Neural cell (in vitro differentiated cells): ENCODE measurements around the gene SCN7A.

Experiments used
- CTCF ChIP-seq: fragments of 450-650 bp; IDR thresholded peaks from 2 replicates; pipeline ENCODE4 v1.5.1; 2014; ENCODE audit warnings: antibody characterized with exemption, mild to moderate bottlenecking, moderate library complexity; ENCODE audit not compliant: poor library complexity, severe bottlenecking
- EP300 ChIP-seq: fragments of 450-650 bp; conservative IDR thresholded peaks from 2 replicates; pipeline ENCODE4 v1.6.1; 2014; ENCODE audit warnings: antibody characterized with exemption, mild to moderate bottlenecking, moderate library complexity; ENCODE audit not compliant: poor library complexity, severe bottlenecking
- EZH2 ChIP-seq: fragments of 200-600, 300-800 bp; shearing (Covaris generic), sonication (generic); IDR thresholded peaks from 2 replicates; pipeline ENCODE4 v1.6.1; 2014; ENCODE audit warnings: antibody characterized with exemption, low read length, borderline replicate concordance, mild to moderate bottlenecking; ENCODE audit not compliant: insufficient read depth, poor library complexity, severe bottlenecking
- MXI1 ChIP-seq: fragments of 450-650 bp; conservative IDR thresholded peaks from 2 replicates; pipeline ENCODE4 v1.6.1; 2014; ENCODE audit warnings: antibody characterized with exemption, mild to moderate bottlenecking; ENCODE audit not compliant: poor library complexity, severe bottlenecking
- POLR2AphosphoS5 ChIP-seq: IDR thresholded peaks from 2 replicates; pipeline ENCODE4 v1.6.1; 2012
- REST ChIP-seq: IDR thresholded peaks from 2 replicates; pipeline ENCODE4 v1.6.1; 2012; ENCODE audit warnings: borderline replicate concordance
- SMC3 ChIP-seq: fragments of 450-650 bp; conservative IDR thresholded peaks from 2 replicates; pipeline ENCODE4 v1.6.1; 2014; ENCODE audit warnings: antibody characterized with exemption, mild to moderate bottlenecking, moderate library complexity; ENCODE audit not compliant: poor library complexity
- TAF1 ChIP-seq: IDR thresholded peaks from 2 replicates; pipeline ENCODE4 v1.6.1; 2012; ENCODE audit warnings: low read depth

GRCh38 chr2:166361351-166362153 is 132.5 kb downstream of the SCN7A start:
- TF ChIP-seq CTCF: no peak
- no peak for TF ChIP-seq TAF1
- no peak for TF ChIP-seq REST
- no peak for TF ChIP-seq EP300
- TF ChIP-seq EZH2: no peak
- no peak for TF ChIP-seq SMC3
- TF ChIP-seq POLR2AphosphoS5: no peak
- TF ChIP-seq MXI1: no peak
